HepG2 (cell line): Measurements from ENCODE around the gene MTUS2. TPM values are rescaled to one million over a fixed set of nuclear protein-coding genes. Genes with fewer than 3 reads are reported as not detected.

Experiments used
- ATAC-seq: fragments of 200-7000 bp; cut with Tn5 transposase; 3 replicates; pipeline ENCODE4 v1.9.1; 2020; ENCODE audit warnings: mild to moderate bottlenecking, moderate library complexity
- BruUV-seq: library from RNA; stranded (reverse); fragments of 400-500 nt; replicated peaks from 2 replicates; lab custom pipeline; 2021; lab: Mats Ljungman, UMichigan
- CTCF ChIA-PET: fragments of 300-600 bp; formaldehyde crosslinking; extraction: SDS; loops from one replicate; lab custom pipeline; 2021; ENCODE audit warnings: low total read pairs, inconsistent platforms, low intra/inter-chr PET ratio; lab: Yijun Ruan, JAX
- POLR2A ChIA-PET: fragments of 350-600 bp; sonication (Branson Sonifier 250); formaldehyde crosslinking; loops from one replicate; lab custom pipeline; 2020; ENCODE audit warnings: antibody characterized with exemption, inconsistent platforms; lab: Yijun Ruan, JAX
- DNase-seq: peaks from one replicate; pipeline ENCODE4 v3.0.0-alpha.2; 2015; ENCODE audit warnings: low spot score
- FAIRE-seq: peaks from 3 replicates; lab custom pipeline; 2011; peaks lifted over from hg19 to GRCh38; lab: Jason Lieb, UNC
- H2AFZ ChIP-seq: one replicate; pipeline ENCODE4 v1.6.1; 2011; ENCODE audit warnings: low read length, inconsistent platforms
- H3K27ac ChIP-seq: fragments of 300-600 bp; 3 replicates; pipeline ENCODE4 v1.8.0; 2011; ENCODE audit warnings: mixed run types, mild to moderate bottlenecking, mixed read lengths, low read length, inconsistent platforms; ENCODE audit not compliant: insufficient read depth; ENCODE audit errors: extremely low read length
- H3K27me3 ChIP-seq, 2 experiments: fragments of 200-600 bp in 1 of 2; 2 replicates in 1 of 2; 3 replicates in 1 of 2; pipeline versions ENCODE4 v1.6.0 to v1.8.0; 2011; ENCODE audit warnings: low read length in 2 of 2, mild to moderate bottlenecking in 2 of 2, moderate library complexity in 2 of 2, inconsistent platforms in 1 of 2; ENCODE audit not compliant: insufficient read depth in 2 of 2, control insufficient read depth in 1 of 2
- H3K36me3 ChIP-seq, 2 experiments: fragments of 200-600 bp in 1 of 2; replicated peaks in 1 of 2; 2 replicates in 1 of 2; 3 replicates in 1 of 2; pipeline versions ENCODE4 v1.5.1 to v1.8.0; 2011; ENCODE audit warnings: low read length in 2 of 2, inconsistent platforms in 1 of 2; ENCODE audit not compliant: insufficient read depth in 2 of 2, control insufficient read depth in 1 of 2
- H3K4me1 ChIP-seq: 2 replicates; pipeline ENCODE4 v1.5.1; 2012; ENCODE audit warnings: low read length, inconsistent platforms; ENCODE audit not compliant: insufficient read depth
- H3K4me2 ChIP-seq: 2 replicates; pipeline ENCODE4 v1.6.0; 2011; ENCODE audit warnings: low read depth, low read length, inconsistent platforms
- H3K4me3 ChIP-seq, 3 experiments: fragments of 200-600 bp in 1 of 3; sonication (generic), shearing (Covaris generic) in 1 of 3; replicated peaks in 1 of 3; 2 replicates each; pipeline ENCODE4 v1.5.1; 2011 to 2016; ENCODE audit warnings: low read length in 3 of 3, inconsistent platforms in 2 of 3, low read depth in 2 of 3, mild to moderate bottlenecking in 2 of 3, control low read depth in 1 of 3, mixed read lengths in 1 of 3; ENCODE audit not compliant: insufficient read depth in 1 of 3
- H3K79me2 ChIP-seq: one replicate; pipeline ENCODE4 v1.6.1; 2011; ENCODE audit warnings: low read length, inconsistent platforms; ENCODE audit not compliant: insufficient read depth
- H3K9ac ChIP-seq: 2 replicates; pipeline ENCODE4 v1.6.0; 2011; ENCODE audit warnings: mild to moderate bottlenecking, low read depth, low read length, inconsistent platforms; ENCODE audit not compliant: insufficient read depth
- H3K9me3 ChIP-seq: 2 replicates; pipeline ENCODE4 v1.5.1; 2012; ENCODE audit warnings: mild to moderate bottlenecking, low read length
- H4K20me1 ChIP-seq: 2 replicates; pipeline ENCODE4 v1.6.0; 2011; ENCODE audit warnings: inconsistent platforms, mild to moderate bottlenecking, low read length, moderate library complexity; ENCODE audit not compliant: insufficient read depth
- CERS6 ChIP-seq: sonication (generic); formaldehyde crosslinking; IDR thresholded peaks from 2 replicates; pipeline ENCODE4 v1.5.0; 2020; ENCODE audit warnings: missing genetic modification reagents
- KAT8 ChIP-seq: IDR thresholded peaks from 2 replicates; pipeline ENCODE4 v1.6.1; 2016; ENCODE audit warnings: missing genetic modification reagents, missing compliant biosample characterization
- MBD4 ChIP-seq: IDR thresholded peaks from 2 replicates; pipeline ENCODE4 v1.6.1; 2012; ENCODE audit warnings: low read length, inconsistent platforms, borderline replicate concordance
- MYC ChIP-seq: sonication (generic); formaldehyde crosslinking; IDR thresholded peaks from 2 replicates; pipeline ENCODE4 v1.9.0; 2021; ENCODE audit warnings: missing genetic modification reagents, borderline replicate concordance
- YEATS4 ChIP-seq: sonication (generic); formaldehyde crosslinking; IDR thresholded peaks from 2 replicates; pipeline ENCODE4 v1.4.0; 2020; ENCODE audit warnings: missing genetic modification reagents, borderline replicate concordance
- ZNF296 ChIP-seq: sonication (generic); formaldehyde crosslinking; conservative IDR thresholded peaks from 2 replicates; pipeline ENCODE4 v1.5.0; 2020; ENCODE audit warnings: mild to moderate bottlenecking, missing genetic modification reagents
- ZNF777 ChIP-seq: sonication (generic); formaldehyde crosslinking; IDR thresholded peaks from 2 replicates; pipeline ENCODE4 v1.4.0; 2020; ENCODE audit warnings: missing genetic modification reagents
- ZNF879 ChIP-seq: sonication (generic); formaldehyde crosslinking; IDR thresholded peaks from 2 replicates; pipeline ENCODE4 v1.8.1; 2023; ENCODE audit warnings: missing genetic modification reagents
- ZSCAN22 ChIP-seq: sonication (generic); formaldehyde crosslinking; IDR thresholded peaks from 2 replicates; pipeline ENCODE4 v1.4.0; 2020; ENCODE audit warnings: mild to moderate bottlenecking, missing genetic modification reagents
- WGBS: methylation state at CpG from one replicate; pipeline ENCODE4 v1.1.6; 2017; ENCODE audit warnings: low lambda C conversion rate; 5-methylcytosine and 5-hydroxymethylcytosine counted together
- in situ Hi-C: cut with HindIII; loops from 2 replicates; pipeline ENCODE4 v1.10.0; 2017; ENCODE audit warnings: low pct_unique_long_range_greater_than_20kb; ENCODE audit not compliant: extremely low pct_ligation_motif_present
- intact Hi-C: fragments of 100-400 bp; cut with micrococcal nuclease; formaldehyde crosslinking; loops from one replicate; pipeline ENCODE4 v1.10.0; 2022; ENCODE audit not compliant: unreplicated experiment
- polyA plus RNA-seq, 8 experiments: library from polyadenylated mRNA; depleted of rRNA in 3 of 8; stranded (reverse) in 7 of 8; unstranded in 1 of 8; fragments of >200 nt; fragmentation: Illumina TruSeq in 4 of 8; extraction: Trizol in 4 of 8; gene quantifications; 2 replicates each; pipeline versions ENCODE4 v1.2.1 to v1.2.3, GENCODE V29; 2011 to 2016; ENCODE audit warnings: low read depth in 4 of 8, missing spikeins in 1 of 8, mixed read lengths in 1 of 8; ENCODE audit not compliant: insufficient read depth in 1 of 8
- total RNA-seq, 5 experiments: library from RNA; depleted of rRNA; stranded (reverse); fragments of >200 nt; fragmentation: Illumina TruSeq; extraction: Trizol; gene quantifications; 2 replicates each; pipeline ENCODE4 v1.2.3, GENCODE V29; 2016; ENCODE audit warnings: low read depth in 1 of 5
- TF ChIP-seq, protein P1 (sequence below), 2 experiments: sonication (generic) in 1 of 2; formaldehyde crosslinking in 1 of 2; IDR thresholded peaks; 2 replicates each; pipeline versions ENCODE4 v1.6.1 to v1.9.0; 2014 to 2022; ENCODE audit warnings: antibody characterized with exemption in 1 of 2, borderline replicate concordance in 1 of 2, inconsistent platforms in 1 of 2, low read depth in 1 of 2, missing genetic modification reagents in 1 of 2

Gene MTUS2
- total and polyA plus RNA-seq, 2 of the 13 experiments (the other 11 are each of a cell fraction or from before 2014, with no cell fraction given): not detected

GRCh38 chr13:28889086-28889732, 69.1 kb downstream of the MTUS2 start:
- TF ChIP-seq KAT8 (CRISPR knock-in tag): no peak
- no peak for TF ChIP-seq ZNF296 (CRISPR knock-in tag)
- no peak for TF ChIP-seq MYC (CRISPR knock-in tag)
- no peak for TF ChIP-seq ZSCAN22
- TF ChIP-seq ZNF777 (CRISPR knock-in tag): no peak
- no peak for TF ChIP-seq YEATS4 (CRISPR knock-in tag)
- TF ChIP-seq CERS6: no peak
- TF ChIP-seq MBD4: no peak
- TF ChIP-seq, protein P1, sequence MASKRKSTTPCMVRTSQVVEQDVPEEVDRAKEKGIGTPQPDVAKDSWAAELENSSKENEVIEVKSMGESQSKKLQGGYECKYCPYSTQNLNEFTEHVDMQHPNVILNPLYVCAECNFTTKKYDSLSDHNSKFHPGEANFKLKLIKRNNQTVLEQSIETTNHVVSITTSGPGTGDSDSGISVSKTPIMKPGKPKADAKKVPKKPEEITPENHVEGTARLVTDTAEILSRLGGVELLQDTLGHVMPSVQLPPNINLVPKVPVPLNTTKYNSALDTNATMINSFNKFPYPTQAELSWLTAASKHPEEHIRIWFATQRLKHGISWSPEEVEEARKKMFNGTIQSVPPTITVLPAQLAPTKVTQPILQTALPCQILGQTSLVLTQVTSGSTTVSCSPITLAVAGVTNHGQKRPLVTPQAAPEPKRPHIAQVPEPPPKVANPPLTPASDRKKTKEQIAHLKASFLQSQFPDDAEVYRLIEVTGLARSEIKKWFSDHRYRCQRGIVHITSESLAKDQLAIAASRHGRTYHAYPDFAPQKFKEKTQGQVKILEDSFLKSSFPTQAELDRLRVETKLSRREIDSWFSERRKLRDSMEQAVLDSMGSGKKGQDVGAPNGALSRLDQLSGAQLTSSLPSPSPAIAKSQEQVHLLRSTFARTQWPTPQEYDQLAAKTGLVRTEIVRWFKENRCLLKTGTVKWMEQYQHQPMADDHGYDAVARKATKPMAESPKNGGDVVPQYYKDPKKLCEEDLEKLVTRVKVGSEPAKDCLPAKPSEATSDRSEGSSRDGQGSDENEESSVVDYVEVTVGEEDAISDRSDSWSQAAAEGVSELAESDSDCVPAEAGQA (IDR thresholded peaks at IDR 0.05; ENCODE audit: low read depth): no peak
- TF ChIP-seq, protein P1 (CRISPR knock-in tag; IDR thresholded peaks at IDR 0.05; ENCODE audit: borderline replicate concordance): no peak
- no peak for TF ChIP-seq ZNF879 (CRISPR knock-in tag)
- no peak overlapping the region for H3K9ac ChIP-seq
- POLR2A ChIA-PET: no interaction called here
- H3K36me3 ChIP-seq: no peaks in the 10 kb centered on the region
- intact Hi-C loops: no loop called here
- FAIRE-seq (no peak), ATAC-seq (no peak), DNase-seq (no peak)
- H3K27me3 ChIP-seq: no peaks in the 10 kb centered on the region
- H3K79me2 ChIP-seq: no peaks in the 10 kb centered on the region
- in situ Hi-C loops: no loop called here
- CTCF ChIA-PET: no interaction called here
- H3K27ac ChIP-seq: no peak overlapping the region
- no peak overlapping the region for H3K4me3 ChIP-seq
- no TSS peak for BruUV-seq
- no peaks in the 10 kb centered on the region for H4K20me1 ChIP-seq
- no peak overlapping the region for H3K4me2 ChIP-seq
- H3K4me1 ChIP-seq: no peaks in the 10 kb centered on the region
- 10% methylated on average over 6 of the region's 6 CpGs for whole genome bisulfite sequencing
- peaks cover 91% of the 10 kb centered on the region for H3K9me3 ChIP-seq
- H2AFZ ChIP-seq: no peak overlapping the region
